HepG2 (cell line): Measurements from ENCODE around the gene AHCY. TPM values are rescaled to one million over a fixed set of nuclear protein-coding genes. Genes with fewer than 3 reads are reported as not detected.

Experiments used
- BATF2 ChIP-seq: sonication (generic); formaldehyde crosslinking; IDR thresholded peaks from 2 replicates; pipeline ENCODE4 v1.8.0; 2022; ENCODE audit warnings: mild to moderate bottlenecking, missing genetic modification reagents, moderate library complexity
- CREM ChIP-seq, 2 experiments: sonication (generic) in 1 of 2; formaldehyde crosslinking in 1 of 2; IDR thresholded peaks; 2 replicates each; pipeline versions ENCODE4 v1.4.0 to v1.6.1; 2016 to 2020; ENCODE audit warnings: antibody characterized with exemption in 1 of 2, mild to moderate bottlenecking in 1 of 2, missing genetic modification reagents in 1 of 2
- GMEB1 ChIP-seq: sonication (generic); formaldehyde crosslinking; IDR thresholded peaks from 2 replicates; pipeline ENCODE4 v1.5.1; 2020; ENCODE audit warnings: missing genetic modification reagents, mild to moderate bottlenecking, borderline replicate concordance
- HMGXB3 ChIP-seq: sonication (generic); formaldehyde crosslinking; IDR thresholded peaks from 2 replicates; pipeline ENCODE4 v1.4.0; 2020; ENCODE audit warnings: missing genetic modification reagents, borderline replicate concordance
- MYC ChIP-seq: sonication (generic); formaldehyde crosslinking; IDR thresholded peaks from 2 replicates; pipeline ENCODE4 v1.9.0; 2021; ENCODE audit warnings: missing genetic modification reagents, borderline replicate concordance
- NR1H2 ChIP-seq: sonication (generic); formaldehyde crosslinking; IDR thresholded peaks from 2 replicates; pipeline ENCODE4 v1.8.1; 2022; ENCODE audit warnings: low read depth, missing genetic modification reagents, borderline replicate concordance
- NR2C2 ChIP-seq: sonication (generic); formaldehyde crosslinking; IDR thresholded peaks from 2 replicates; pipeline ENCODE4 v1.4.0; 2020; ENCODE audit warnings: missing genetic modification reagents, mild to moderate bottlenecking, moderate library complexity, borderline replicate concordance
- PREB ChIP-seq: sonication (generic); formaldehyde crosslinking; IDR thresholded peaks from 2 replicates; pipeline ENCODE4 v1.4.0; 2020; ENCODE audit warnings: missing genetic modification reagents
- PRMT3 ChIP-seq: sonication (generic); formaldehyde crosslinking; IDR thresholded peaks from 2 replicates; pipeline ENCODE4 v1.8.1; 2022; ENCODE audit warnings: low read depth, mild to moderate bottlenecking, moderate library complexity, missing genetic modification reagents, borderline replicate concordance
- SMARCC2 ChIP-seq: fragments of 450-650 bp; IDR thresholded peaks from 2 replicates; pipeline ENCODE4 v1.6.1; 2017; ENCODE audit warnings: antibody characterized with exemption, mild to moderate bottlenecking
- STAT5B ChIP-seq: sonication (generic); formaldehyde crosslinking; IDR thresholded peaks from 2 replicates; pipeline ENCODE4 v1.4.0; 2020; ENCODE audit warnings: missing genetic modification reagents
- ZNF101 ChIP-seq: sonication (generic); formaldehyde crosslinking; IDR thresholded peaks from 2 replicates; pipeline ENCODE4 v1.4.0; 2020; ENCODE audit warnings: mild to moderate bottlenecking, low read depth, missing genetic modification reagents, borderline replicate concordance
- ZNF121 ChIP-seq: sonication (generic); formaldehyde crosslinking; IDR thresholded peaks from 2 replicates; pipeline ENCODE4 v1.5.0; 2020; ENCODE audit warnings: mild to moderate bottlenecking, missing genetic modification reagents
- ZNF687 ChIP-seq: sonication (generic); formaldehyde crosslinking; IDR thresholded peaks from 2 replicates; pipeline ENCODE4 v1.5.1; 2020; ENCODE audit warnings: mild to moderate bottlenecking, missing genetic modification reagents, moderate library complexity
- polyA plus RNA-seq, 8 experiments: library from polyadenylated mRNA; depleted of rRNA in 3 of 8; stranded (reverse) in 7 of 8; unstranded in 1 of 8; fragments of >200 nt; fragmentation: Illumina TruSeq in 4 of 8; extraction: Trizol in 4 of 8; gene quantifications; 2 replicates each; pipeline versions ENCODE4 v1.2.1 to v1.2.3, GENCODE V29; 2011 to 2016; ENCODE audit warnings: low read depth in 4 of 8, missing spikeins in 1 of 8, mixed read lengths in 1 of 8; ENCODE audit not compliant: insufficient read depth in 1 of 8
- total RNA-seq, 5 experiments: library from RNA; depleted of rRNA; stranded (reverse); fragments of >200 nt; fragmentation: Illumina TruSeq; extraction: Trizol; gene quantifications; 2 replicates each; pipeline ENCODE4 v1.2.3, GENCODE V29; 2016; ENCODE audit warnings: low read depth in 1 of 5

The AHCY gene
- total and polyA plus RNA-seq, 2 of the 13 experiments (the other 11 are each of a cell fraction or from before 2014, with no cell fraction given), result 407 to 419 TPM

- TF ChIP-seq BATF2 (CRISPR knock-in tag), result peak; percentile 86; the same call in 1 of the 2 replicates
- peak; percentile 85 for TF ChIP-seq NR2C2
- peak; percentile 57 for TF ChIP-seq GMEB1 (CRISPR knock-in tag)
- TF ChIP-seq PRMT3, result no peak
- TF ChIP-seq ZNF687 (CRISPR knock-in tag), result peak; percentile 87
- TF ChIP-seq ZNF101, result no peak; the same call in 1 of the 2 replicates
- TF ChIP-seq CREM (IDR thresholded peaks at IDR 0.05), result peak; percentile 70; the same call in 1 of the 2 replicates
- TF ChIP-seq CREM (CRISPR knock-in tag; IDR thresholded peaks at IDR 0.05), result no peak
- TF ChIP-seq PREB (CRISPR knock-in tag), result no peak
- TF ChIP-seq NR1H2, result 0 out of 2 replicates have a peak, but pooled peaks have one; percentile 3
- TF ChIP-seq ZNF121 (CRISPR knock-in tag), result no peak
- no peak for TF ChIP-seq SMARCC2
- peak; percentile 80 for TF ChIP-seq HMGXB3 (CRISPR knock-in tag)
- TF ChIP-seq MYC (CRISPR knock-in tag), result peak; percentile 71; the same call in 1 of the 2 replicates
- TF ChIP-seq STAT5B (CRISPR knock-in tag), result peak; percentile 64; the same call in 1 of the 2 replicates
These were observed 8.2 kb upstream of the AHCY start (continued) for GRCh38 chr20:34311118-34312023.
